Measurements from ENCODE around the gene PAX1. TPM values are rescaled to one million over a fixed set of nuclear protein-coding genes. Genes with fewer than 3 reads are reported as not detected.
A peak's percentile ranks its signal among the peaks of the same experiment; 100 is the strongest.

The PAX1 gene
- polyA plus RNA-seq, 12 donors: 0.53 to 3.4 (median 1.3) TPM; not detected in 2

DNA sequence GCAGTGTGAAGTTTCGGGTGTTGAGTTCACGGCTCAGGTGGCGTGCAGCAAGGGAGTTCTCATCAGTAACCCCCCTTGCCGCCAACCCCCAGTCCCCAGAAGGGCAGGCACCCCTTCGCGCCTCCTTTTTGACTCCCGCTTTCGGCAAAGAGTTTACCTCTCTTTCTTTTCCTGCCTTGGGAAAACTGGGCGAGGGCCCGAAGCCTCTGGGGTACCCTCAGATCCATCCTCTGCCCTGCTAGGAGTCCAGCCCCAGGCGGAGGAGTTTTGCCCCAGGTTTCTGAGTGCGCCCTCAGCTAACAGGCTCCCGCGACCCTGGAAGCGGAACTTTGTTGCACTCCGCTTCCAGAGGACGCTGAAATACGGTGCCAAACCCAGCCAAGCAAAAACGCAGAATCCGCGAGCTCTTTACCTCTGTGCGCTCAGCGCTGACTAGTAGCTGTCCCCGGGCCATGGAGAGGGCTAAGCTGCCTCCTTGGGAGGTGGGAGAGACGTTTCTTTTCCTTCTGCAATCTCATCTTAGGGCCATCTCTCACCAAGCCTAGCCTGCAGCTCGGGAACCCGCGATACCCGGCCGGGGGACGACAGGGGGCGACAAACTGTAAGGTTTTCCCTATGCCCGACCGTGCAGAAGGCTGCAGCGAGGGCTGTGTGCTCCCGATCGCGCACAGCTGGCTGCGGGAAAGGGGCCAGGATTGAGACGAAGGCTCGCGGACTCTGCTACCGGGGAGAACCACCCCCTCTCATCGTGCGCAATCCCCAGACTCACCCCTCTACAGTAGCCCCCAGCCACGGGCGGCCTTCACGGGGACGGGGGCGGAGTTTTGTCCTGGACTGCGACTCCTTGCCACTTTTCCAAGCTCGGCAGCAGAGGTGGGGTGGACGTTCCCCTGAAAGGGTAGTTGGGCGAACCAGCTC lies 2.7 kb upstream of the PAX1 start:
- DNase-seq: peak; percentile 83

GRCh38 chr20:21703717-21704407 lies 1.6 kb upstream of the PAX1 start:
- no peak for DNase-seq

- no peak for DNase-seq
These were observed 767 bp upstream of the PAX1 start for GRCh38 chr20:21704408-21705385.

DNA sequence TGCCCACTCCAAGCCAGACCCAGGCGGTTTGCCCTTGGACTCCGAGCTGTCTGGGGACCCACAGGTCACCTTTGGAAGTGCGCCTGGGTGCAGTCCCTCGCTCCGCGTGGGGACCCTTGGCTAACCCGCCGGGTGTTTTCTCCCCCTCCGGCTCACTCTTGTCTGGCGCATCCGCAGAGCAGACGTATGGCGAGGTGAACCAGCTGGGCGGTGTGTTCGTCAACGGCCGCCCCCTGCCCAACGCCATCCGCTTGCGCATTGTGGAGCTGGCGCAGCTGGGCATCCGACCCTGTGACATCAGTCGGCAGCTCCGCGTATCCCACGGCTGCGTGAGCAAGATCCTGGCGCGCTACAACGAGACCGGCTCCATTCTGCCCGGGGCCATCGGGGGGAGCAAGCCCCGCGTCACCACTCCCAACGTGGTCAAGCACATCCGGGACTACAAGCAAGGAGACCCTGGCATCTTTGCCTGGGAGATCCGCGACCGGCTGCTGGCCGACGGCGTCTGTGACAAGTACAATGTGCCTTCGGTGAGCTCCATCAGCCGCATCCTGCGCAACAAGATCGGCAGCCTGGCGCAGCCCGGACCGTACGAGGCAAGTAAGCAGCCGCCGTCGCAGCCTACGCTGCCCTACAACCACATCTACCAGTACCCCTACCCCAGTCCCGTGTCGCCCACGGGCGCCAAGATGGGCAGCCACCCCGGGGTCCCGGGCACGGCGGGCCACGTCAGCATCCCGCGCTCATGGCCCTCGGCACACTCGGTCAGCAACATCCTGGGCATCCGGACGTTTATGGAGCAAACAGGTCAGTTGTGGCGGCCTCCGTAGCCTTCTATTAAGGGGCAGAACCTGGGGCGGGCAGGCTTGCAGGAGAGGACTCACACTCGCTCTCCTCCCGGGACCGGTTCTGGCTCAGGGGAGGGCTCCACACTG lies 1.1 kb downstream of the PAX1 start:
- no peak for DNase-seq

GRCh38 chr20:21707267-21707666 lies 1.8 kb downstream of the PAX1 start:
- no peak for DNase-seq

DNA sequence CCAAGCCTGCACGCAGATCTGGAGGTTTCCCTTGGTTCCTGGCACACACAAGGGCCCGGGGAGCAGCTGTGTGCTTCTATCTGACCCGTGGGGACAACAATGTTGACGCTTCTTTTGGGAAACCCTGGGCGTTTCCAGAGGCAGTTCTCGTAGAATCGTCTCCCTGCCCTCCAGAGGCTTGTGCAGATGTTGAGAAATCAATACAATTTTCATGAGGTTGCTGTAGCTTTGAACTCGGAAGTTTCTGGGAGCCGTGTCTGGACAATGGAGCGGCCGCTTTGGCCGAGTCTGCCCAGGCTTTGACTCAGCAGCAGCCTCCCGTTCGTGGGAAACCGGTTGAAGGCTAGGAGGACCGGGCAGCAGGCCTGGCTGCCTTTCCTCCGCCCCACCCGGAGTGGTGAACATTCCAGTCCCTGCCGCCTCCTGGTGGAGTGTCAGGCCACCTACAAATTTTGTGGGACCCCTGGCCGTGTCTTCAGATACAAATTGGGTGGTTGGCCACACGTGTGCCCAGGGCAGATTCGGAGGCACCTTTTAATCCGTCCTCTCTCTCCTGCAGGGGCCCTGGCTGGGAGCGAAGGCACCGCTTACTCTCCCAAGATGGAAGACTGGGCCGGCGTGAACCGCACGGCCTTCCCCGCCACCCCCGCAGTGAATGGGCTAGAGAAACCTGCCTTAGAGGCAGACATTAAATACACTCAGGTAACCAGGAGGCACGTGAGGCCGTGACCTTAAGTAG lies 2.7 kb downstream of the PAX1 start:
- DNase-seq: no peak

DNA sequence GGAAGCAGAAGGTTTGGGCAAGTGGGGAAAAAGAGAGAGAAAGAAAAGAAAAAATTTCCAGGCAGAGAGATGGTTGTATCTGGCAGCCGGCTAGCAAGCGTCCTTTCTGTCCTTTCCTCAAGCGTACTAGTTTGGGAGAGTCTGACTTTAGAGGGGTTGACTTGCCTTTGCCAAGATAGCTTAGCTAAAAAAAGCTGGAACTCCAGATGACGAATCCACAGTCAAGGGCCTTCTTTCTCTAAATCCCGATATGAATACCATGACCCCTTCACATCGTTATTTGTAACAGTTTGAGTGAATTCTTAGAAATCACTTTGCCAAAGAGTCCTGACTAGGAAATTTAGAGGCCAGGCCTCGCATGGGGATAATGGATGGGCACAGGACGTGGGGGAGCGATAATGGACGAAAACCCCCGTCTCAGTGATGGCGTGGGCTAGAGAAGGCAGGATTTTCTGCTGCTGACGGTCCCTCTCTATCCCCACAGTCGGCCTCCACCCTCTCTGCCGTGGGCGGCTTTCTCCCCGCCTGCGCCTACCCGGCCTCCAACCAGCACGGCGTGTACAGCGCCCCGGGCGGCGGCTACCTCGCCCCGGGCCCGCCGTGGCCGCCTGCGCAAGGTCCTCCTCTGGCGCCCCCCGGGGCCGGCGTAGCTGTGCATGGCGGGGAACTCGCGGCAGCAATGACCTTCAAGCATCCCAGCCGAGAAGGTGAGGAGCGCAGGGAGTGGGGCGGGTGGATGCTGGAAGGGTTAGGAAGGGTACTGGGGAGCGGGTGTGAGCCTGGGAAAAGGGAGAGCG lies 3.5 kb downstream of the PAX1 start:
- no peak for DNase-seq

DNA sequence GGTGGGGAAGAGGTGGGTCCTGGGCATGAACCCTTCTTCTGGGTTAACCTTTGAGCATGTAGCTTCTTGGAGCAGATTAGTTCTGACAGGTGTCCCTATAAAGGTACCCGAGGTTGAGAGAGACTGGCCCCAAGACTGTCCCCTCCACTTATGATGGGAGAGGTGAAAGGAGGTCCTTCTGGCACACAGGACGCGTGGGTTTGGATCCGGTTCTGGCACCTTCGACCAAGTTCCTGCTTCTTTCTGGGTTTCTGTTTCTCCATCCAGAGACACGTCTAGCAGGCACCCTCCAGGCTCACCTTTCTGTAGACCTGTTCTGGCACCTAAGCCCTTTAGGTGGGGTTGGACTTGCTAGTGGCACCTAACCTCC lies 4.1 kb downstream of the PAX1 start:
- DNase-seq: no peak

DNA sequence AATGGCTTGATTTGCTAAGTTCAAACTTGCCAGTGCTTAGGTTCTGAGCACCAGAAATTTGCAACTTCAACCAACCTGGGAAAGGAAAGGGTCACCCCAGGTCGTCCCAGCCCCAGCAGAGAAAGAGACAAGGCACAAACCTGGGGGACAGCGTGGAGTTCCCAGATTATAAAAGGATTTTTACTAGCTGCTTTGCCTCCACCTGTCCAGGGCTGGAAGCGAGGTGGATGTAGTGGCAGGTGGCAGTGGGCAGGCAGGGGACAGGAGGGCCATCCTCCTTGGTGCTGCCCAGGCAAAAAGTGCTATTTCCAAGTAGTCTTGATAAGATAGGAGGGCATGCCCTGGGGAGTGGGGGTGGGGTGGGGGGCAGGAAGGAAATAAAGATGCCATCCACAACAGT lies 4.9 kb downstream of the PAX1 start:
- no peak for DNase-seq

DNA sequence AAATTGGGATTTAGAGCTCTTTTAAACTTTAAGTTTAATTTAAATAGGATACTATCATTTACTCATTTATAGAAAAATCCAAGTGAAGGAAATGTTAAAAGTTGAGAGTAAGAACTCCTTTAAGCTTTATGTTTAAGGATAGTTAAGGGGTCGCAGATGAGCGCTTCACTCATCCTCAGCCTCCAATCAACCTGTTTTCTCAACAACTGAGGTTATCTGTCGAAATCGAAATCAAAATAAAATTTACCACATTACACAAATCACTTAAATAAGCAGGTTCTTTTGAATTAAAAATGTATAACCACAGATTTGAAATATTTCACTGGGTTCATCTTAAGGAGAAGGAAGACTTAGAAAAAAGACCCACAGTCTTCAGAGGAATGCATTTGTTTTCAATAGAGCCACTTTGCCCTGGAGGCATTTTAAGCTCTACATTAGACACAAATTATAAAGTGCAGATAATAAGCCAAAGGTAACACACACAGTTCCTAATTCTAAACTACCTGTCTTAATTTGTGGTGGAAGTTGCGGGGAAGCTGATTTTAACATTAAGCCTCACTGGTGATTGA lies 5.5 kb downstream of the PAX1 start:
- no peak for DNase-seq

- DNase-seq: no peak
These were observed 7.1 kb downstream of the PAX1 start for GRCh38 chr20:21712443-21713059.

DNA sequence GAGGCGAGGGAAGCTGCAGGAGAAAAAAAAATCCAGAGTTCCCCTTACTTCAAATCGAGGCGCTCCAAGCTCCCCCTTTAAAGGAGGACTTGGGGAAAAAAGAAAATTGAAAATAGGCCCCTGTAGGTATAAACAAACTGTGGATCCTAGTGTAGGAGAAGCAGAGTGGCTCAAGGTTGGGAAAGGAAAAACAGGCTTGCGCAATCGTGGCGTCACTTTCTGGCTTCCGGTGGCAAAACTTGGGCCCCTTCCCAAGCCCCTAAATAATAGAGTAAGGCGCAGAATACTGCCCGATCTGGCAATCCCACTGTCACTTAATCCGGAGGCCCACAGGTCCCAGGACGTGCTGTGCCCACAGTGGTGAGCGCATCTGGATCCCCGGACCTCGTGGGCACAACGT lies 8.0 kb downstream of the PAX1 start:
- DNase-seq: no peak

GRCh38 chr20:21713901-21714296 lies 8.4 kb downstream of the PAX1 start:
- no peak for DNase-seq

DNA sequence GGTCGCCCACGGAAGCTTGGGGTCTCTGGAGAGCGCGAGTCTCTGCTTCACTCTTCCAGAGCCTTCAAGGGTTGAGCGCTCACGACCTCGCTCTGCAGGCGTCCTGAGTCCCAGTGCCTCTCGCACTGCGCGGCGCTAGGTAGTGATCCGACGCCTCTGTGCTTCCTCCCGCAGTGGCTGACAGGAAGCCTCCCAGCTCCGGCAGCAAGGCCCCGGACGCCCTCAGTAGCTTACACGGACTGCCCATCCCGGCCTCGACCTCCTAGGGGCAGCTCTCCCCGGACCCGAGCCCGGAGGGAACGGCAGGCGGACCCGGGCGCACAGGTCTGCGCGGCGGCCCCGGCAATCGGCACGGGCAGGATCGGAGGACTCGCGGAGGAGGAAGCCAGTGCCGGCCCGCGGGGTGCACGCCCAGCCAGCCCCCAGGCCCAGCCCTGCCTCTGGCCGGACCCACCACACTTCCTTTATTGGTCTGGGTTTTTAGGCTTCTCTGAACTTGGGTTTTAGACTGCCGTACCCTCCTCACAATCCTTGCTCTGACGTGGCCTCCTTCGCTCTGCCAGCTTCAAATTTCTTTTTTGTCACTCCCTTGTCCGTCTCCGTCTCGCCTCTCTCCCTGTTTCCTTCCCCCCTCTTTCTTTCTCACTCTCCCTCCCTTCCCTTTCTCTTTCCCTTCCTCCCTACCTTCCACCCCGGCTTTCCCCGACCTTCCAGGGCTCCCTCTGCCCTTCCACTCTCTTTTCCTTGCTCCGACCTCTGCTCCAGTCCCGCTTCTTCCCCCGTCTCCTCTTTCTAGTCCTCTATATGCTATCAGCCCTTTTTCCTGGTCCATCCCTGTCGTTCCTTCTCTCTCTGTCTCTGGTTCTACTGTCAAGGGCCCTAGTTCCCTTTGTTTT lies 9.1 kb downstream of the PAX1 start:
- DNase-seq: no peak

DNA sequence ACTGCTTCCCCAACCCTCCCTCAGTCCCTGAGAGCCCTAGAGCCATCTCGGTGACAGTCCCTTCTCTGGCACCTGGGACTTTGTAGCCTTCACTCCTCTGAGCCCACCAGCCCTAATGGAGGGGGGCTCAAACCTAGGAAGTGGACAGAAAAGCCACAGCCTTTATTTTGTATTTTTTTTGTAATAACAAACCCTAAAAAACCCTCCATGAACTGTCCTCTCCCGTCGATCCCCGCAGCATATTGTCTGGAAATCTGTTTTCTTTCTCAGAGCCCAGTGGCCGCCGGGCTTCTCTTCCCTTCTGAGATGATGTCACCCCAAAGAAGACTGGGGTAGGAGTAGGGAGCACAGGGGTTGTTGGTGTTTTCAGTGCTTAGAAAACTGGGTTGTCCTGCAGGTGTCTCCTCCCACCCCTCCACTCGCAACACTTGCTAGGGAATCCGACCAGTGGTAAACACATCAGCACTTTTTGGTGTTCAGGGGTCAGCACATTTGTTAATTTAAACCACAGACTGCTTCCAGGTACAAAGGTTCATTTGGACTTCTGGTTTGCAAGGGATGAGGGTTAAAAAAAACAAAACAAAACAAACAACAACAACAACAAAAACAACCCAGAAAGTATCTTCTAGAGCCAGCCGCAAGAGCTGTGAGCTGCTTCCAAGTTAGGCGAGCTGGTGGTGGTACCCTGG lies 9.9 kb downstream of the PAX1 start:
- DNase-seq: no peak

DNA sequence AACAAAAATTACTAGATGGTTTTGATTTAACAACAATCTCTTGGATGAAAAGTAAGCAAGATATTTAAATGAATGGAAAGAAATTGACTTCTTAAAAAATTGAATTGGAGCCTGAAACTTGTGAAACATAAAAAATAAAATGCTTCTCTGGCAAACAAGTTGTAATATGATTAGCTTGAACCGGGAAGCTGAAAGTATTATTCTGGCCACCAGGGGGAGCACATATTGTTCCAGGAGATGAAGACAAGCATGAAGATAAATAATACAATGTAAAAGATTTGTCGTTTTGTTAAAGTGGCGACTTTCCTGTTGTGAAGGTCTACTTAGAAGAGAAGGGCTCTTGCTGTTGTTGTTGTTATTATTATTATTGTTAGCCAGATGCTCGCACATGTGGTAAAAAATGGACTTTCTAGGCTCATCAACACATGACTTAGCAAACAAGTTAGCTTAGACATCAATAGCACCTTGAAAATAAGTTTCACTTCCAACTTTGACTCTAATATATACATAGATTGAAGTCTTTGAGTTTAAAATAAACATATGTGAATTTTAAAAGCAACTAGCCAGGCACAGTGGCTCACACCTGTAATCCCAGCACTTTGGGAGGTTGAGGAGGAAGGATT lies 14.2 kb downstream of the PAX1 start:
- peak; percentile 82 for DNase-seq
